ENCODE data around the gene PIGU.

Gene PIGU

DNA sequence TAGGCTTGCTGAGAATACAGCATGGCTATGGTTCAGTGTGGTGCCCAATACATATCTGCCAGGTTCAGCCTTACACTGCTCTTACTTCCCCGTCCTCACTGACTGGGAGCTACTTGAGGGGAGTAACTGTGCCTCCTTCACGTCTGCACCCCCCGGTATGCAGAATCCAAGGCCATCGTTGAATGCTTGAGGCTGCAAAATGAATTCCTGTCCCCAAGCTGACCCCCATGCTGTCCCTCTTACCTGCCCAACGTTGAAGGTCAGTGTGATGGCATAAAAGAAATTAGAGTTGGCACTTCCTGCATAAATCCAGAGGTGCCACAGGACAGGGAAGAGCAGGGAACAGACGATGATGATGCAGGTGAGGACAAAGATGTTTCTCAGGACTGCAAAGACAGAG, 102.0 kb downstream of the PIGU start:
- no peak overlapping the region for H3K4me3 ChIP-seq (ENCODE audit: low read depth, low read length)
- TF ChIP-seq, protein P1, sequence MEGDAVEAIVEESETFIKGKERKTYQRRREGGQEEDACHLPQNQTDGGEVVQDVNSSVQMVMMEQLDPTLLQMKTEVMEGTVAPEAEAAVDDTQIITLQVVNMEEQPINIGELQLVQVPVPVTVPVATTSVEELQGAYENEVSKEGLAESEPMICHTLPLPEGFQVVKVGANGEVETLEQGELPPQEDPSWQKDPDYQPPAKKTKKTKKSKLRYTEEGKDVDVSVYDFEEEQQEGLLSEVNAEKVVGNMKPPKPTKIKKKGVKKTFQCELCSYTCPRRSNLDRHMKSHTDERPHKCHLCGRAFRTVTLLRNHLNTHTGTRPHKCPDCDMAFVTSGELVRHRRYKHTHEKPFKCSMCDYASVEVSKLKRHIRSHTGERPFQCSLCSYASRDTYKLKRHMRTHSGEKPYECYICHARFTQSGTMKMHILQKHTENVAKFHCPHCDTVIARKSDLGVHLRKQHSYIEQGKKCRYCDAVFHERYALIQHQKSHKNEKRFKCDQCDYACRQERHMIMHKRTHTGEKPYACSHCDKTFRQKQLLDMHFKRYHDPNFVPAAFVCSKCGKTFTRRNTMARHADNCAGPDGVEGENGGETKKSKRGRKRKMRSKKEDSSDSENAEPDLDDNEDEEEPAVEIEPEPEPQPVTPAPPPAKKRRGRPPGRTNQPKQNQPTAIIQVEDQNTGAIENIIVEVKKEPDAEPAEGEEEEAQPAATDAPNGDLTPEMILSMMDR (IDR thresholded peaks at IDR 0.05; ENCODE audit: low read depth, low read length): no peak

DNA sequence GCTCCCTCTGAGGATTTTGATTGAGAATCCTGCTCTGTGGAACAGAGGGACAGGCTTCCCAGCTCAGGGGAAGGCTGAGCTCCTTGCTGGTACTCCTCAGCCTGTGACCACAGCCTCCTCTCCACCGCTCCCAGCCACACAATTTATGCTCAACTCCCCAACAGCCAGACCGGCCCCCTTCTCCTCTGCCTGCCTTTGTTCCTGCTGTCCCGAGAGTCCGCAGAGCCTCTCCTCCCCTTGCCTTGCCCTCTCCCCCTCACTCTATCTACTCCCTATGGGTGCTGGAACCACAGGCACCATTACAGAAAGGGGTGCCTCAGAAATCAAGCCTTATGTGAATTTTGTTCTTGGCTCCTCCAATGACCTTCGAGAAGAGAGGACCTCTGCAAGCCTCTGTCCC, 102.5 kb downstream of the PIGU start:
- TF ChIP-seq, protein P1 (IDR thresholded peaks at IDR 0.05; ENCODE audit: low read depth, low read length): no peak
- no peak overlapping the region for H3K4me3 ChIP-seq (ENCODE audit: low read depth, low read length)

DNA sequence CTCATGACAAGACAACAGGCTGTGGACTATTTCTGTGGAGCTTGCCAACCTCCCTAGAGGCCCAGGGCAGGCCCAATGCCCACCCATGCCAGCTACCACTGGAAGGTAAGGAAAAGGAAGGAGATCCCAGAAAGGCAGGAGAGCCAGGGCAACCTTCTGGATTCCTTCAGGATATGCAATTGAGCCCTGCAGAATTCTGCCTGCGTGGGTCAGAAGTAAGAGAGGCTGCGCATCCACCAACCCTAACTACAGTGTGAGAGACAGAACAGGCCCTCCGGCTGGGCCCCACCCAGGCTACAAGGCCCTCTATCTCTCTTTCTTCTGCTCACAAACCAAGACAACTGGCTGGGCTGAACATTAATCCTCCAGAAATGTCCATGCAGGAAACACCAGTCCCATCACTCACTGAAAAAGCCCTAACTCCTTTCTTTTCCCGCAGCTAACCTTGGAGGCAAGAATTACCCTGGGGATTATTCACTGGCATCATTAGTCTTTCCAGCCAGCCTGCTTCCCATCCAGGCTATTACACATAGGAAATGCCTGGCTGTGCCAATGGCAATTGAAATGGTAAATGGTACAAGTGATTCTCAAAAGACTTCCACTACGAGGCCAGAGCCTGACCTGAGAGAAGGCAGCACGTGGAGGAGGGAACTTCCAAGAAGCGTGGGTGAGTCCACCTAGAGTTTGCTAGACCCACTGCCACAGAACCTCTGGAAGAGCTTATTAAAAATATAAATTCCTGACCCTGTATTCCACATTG, 103.2 kb downstream of the PIGU start:
- no peak overlapping the region for H3K4me3 ChIP-seq (ENCODE audit: low read depth, low read length)
- TF ChIP-seq, protein P1 (IDR thresholded peaks at IDR 0.05; ENCODE audit: low read depth, low read length): no peak

DNA sequence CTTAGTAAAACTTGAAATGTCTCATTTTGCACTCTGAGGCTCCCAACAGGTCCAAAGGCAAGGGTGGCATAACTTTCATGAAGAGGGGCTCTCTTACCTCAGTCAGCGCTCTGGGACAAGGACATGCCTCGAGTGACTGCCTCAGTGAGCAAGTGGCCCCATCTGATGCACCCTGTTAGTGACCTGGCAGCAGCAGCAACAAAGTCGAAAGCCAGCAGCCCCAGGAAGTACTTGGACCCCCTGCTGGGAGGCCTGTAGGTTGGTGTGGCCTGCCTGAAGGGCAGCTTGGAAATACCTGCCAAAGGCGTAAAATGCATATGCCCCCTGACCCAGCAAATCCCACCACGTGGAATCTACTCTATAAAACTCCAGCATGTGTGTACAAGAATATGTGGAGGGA, 105.1 kb downstream of the PIGU start:
- no peak overlapping the region for H3K4me3 ChIP-seq (ENCODE audit: low read depth, low read length)
- TF ChIP-seq, protein P1 (IDR thresholded peaks at IDR 0.05; ENCODE audit: low read depth, low read length): no peak

DNA sequence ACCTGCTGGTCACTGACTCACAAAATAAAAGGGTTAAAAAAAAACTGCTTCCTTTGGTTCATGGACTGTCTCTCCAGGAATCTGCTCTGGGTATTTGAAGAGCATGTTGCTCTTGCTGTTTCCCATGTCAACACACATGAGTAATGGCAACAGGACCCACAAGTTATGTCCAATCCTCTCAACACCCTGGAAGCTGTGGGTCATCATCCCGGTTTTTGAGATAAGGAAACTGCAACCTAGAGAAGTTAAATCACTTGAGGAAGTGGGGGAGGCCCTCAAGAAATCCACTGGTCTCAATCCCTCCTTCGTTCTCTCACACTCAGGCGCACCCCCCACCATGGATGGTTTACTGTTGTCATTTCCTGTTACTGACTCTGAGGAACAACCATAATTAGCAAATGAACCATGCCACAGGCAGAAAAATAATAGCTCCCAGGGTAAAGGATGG, 106.0 kb downstream of the PIGU start:
- TF ChIP-seq, protein P1 (IDR thresholded peaks at IDR 0.05; ENCODE audit: low read depth, low read length): no peak
- H3K4me3 ChIP-seq (ENCODE audit: low read depth, low read length): no peak overlapping the region

DNA sequence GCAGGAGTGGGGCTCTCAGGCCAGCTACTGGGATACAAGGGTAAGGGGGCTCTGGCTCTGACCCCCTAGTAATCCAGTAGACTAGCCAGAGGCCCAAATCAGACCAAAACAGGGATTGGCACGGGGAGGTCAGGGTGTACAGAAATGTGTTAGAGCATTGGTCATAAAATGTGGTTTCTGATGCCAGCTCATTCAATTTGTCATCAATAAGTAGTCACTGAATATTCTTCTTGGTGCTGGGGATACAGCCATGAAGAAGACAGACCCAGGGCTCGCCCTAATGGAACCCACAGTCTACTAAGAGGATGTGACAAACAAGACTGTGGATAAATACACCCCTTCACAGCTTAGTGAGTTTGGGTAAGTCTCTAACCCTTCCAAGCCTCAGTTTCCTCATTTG, 107.3 kb downstream of the PIGU start:
- TF ChIP-seq, protein P1 (IDR thresholded peaks at IDR 0.05; ENCODE audit: low read depth, low read length): no peak

More for the DNA sequence above, 107.3 kb downstream of the PIGU start:
- no peak overlapping the region for H3K4me3 ChIP-seq (ENCODE audit: low read depth, low read length)

Measured in WI38 (cell line).